ENCODE measurements around the gene FHL1.

The FHL1 gene

GRCh38 chrX:136122207-136122606 lies 25.1 kb upstream of the FHL1 start:
- Histone ChIP-seq H3K4me1 (ENCODE audit: control insufficient read depth, insufficient read depth, low read length) (no peaks in the 10 kb centered on the region), H3K27ac (ENCODE audit: low read length) (no peak overlapping the region), H3K9me3 (ENCODE audit: control insufficient read depth, insufficient read depth, low read length) (no peaks in the 10 kb centered on the region), H3K27me3 (ENCODE audit: control insufficient read depth, insufficient read depth, low read length) (no peaks in the 10 kb centered on the region), H3K4me3 (ENCODE audit: low read length) (no peak overlapping the region), H3K36me3 (ENCODE audit: control insufficient read depth, insufficient read depth, low read length) (no peaks in the 10 kb centered on the region)
- no CpG with 5 or more reads among the region's 2 CpGs for WGBS (ENCODE audit: insufficient coverage, insufficient read length)
- DNase-seq (ENCODE audit: low read depth, low spot score), result no peak

GRCh38 chrX:136125106-136125505 lies 22.2 kb upstream of the FHL1 start:
- no peaks in the 10 kb centered on the region for H3K27me3 ChIP-seq (ENCODE audit: control insufficient read depth, insufficient read depth, low read length)
- no peaks in the 10 kb centered on the region for H3K36me3 ChIP-seq (ENCODE audit: control insufficient read depth, insufficient read depth, low read length)
- H3K4me1 ChIP-seq (ENCODE audit: control insufficient read depth, insufficient read depth, low read length), result no peaks in the 10 kb centered on the region
- WGBS (ENCODE audit: insufficient coverage, insufficient read length), result no CpG with 5 or more reads among the region's 11 CpGs
- H3K9me3 ChIP-seq (ENCODE audit: control insufficient read depth, insufficient read depth, low read length), result no peaks in the 10 kb centered on the region
- H3K27ac ChIP-seq (ENCODE audit: low read length), result no peak overlapping the region
- H3K4me3 ChIP-seq (ENCODE audit: low read length), result no peak overlapping the region
- DNase-seq (ENCODE audit: low read depth, low spot score), result no peak

GRCh38 chrX:136126371-136126770 lies 21.0 kb upstream of the FHL1 start:
- Histone ChIP-seq H3K27me3 (ENCODE audit: control insufficient read depth, insufficient read depth, low read length) (no peaks in the 10 kb centered on the region), H3K4me1 (ENCODE audit: control insufficient read depth, insufficient read depth, low read length) (no peaks in the 10 kb centered on the region), H3K4me3 (ENCODE audit: low read length) (no peak overlapping the region), H3K36me3 (ENCODE audit: control insufficient read depth, insufficient read depth, low read length) (no peaks in the 10 kb centered on the region), H3K9me3 (ENCODE audit: control insufficient read depth, insufficient read depth, low read length) (no peaks in the 10 kb centered on the region), H3K27ac (ENCODE audit: low read length) (no peak overlapping the region)
- no CpG with 5 or more reads among the region's 6 CpGs for WGBS (ENCODE audit: insufficient coverage, insufficient read length)
- DNase-seq (ENCODE audit: low read depth, low spot score), result no peak

- no CpG with 5 or more reads among the region's 3 CpGs for WGBS (ENCODE audit: insufficient coverage, insufficient read length)
- no peaks in the 10 kb centered on the region for H3K4me1 ChIP-seq (ENCODE audit: control insufficient read depth, insufficient read depth, low read length)
- no peaks in the 10 kb centered on the region for H3K9me3 ChIP-seq (ENCODE audit: control insufficient read depth, insufficient read depth, low read length)
- no peaks in the 10 kb centered on the region for H3K27me3 ChIP-seq (ENCODE audit: control insufficient read depth, insufficient read depth, low read length)
- H3K27ac ChIP-seq (ENCODE audit: low read length), result no peak overlapping the region
- no peak for DNase-seq (ENCODE audit: low read depth, low spot score)
- H3K4me3 ChIP-seq (ENCODE audit: low read length), result no peak overlapping the region
- H3K36me3 ChIP-seq (ENCODE audit: control insufficient read depth, insufficient read depth, low read length), result no peaks in the 10 kb centered on the region
These were observed 20.4 kb upstream of the FHL1 start for GRCh38 chrX:136126872-136127406.

GRCh38 chrX:136128743-136129142 lies 18.6 kb upstream of the FHL1 start:
- no peak overlapping the region for H3K4me3 ChIP-seq (ENCODE audit: low read length)
- H3K36me3 ChIP-seq (ENCODE audit: control insufficient read depth, insufficient read depth, low read length), result no peaks in the 10 kb centered on the region
- H3K4me1 ChIP-seq (ENCODE audit: control insufficient read depth, insufficient read depth, low read length), result no peaks in the 10 kb centered on the region
- H3K9me3 ChIP-seq (ENCODE audit: control insufficient read depth, insufficient read depth, low read length), result no peaks in the 10 kb centered on the region
- WGBS (ENCODE audit: insufficient coverage, insufficient read length), result no CpG with 5 or more reads among the region's 2 CpGs
- no peak for DNase-seq (ENCODE audit: low read depth, low spot score)
- H3K27ac ChIP-seq (ENCODE audit: low read length), result no peak overlapping the region
- H3K27me3 ChIP-seq (ENCODE audit: control insufficient read depth, insufficient read depth, low read length), result no peaks in the 10 kb centered on the region

GRCh38 chrX:136130931-136131833 lies 16.2 kb upstream of the FHL1 start:
- Histone ChIP-seq H3K27me3 (ENCODE audit: control insufficient read depth, insufficient read depth, low read length) (no peaks in the 10 kb centered on the region), H3K4me3 (ENCODE audit: low read length) (no peak overlapping the region), H3K36me3 (ENCODE audit: control insufficient read depth, insufficient read depth, low read length) (no peaks in the 10 kb centered on the region), H3K9me3 (ENCODE audit: control insufficient read depth, insufficient read depth, low read length) (no peaks in the 10 kb centered on the region), H3K27ac (ENCODE audit: low read length) (no peak overlapping the region), H3K4me1 (ENCODE audit: control insufficient read depth, insufficient read depth, low read length) (no peaks in the 10 kb centered on the region)
- WGBS (ENCODE audit: insufficient coverage, insufficient read length), result no CpG with 5 or more reads among the region's 6 CpGs
- no peak for DNase-seq (ENCODE audit: low read depth, low spot score)

GRCh38 chrX:136138939-136139338 lies 8.4 kb upstream of the FHL1 start:
- DNase-seq (ENCODE audit: low read depth, low spot score), result no peak
- no peaks in the 10 kb centered on the region for H3K9me3 ChIP-seq (ENCODE audit: control insufficient read depth, insufficient read depth, low read length)
- H3K27me3 ChIP-seq (ENCODE audit: control insufficient read depth, insufficient read depth, low read length), result no peaks in the 10 kb centered on the region
- H3K27ac ChIP-seq (ENCODE audit: low read length), result no peak overlapping the region
- H3K4me1 ChIP-seq (ENCODE audit: control insufficient read depth, insufficient read depth, low read length), result no peaks in the 10 kb centered on the region
- no CpG with 5 or more reads among the region's 4 CpGs for WGBS (ENCODE audit: insufficient coverage, insufficient read length)
- H3K4me3 ChIP-seq (ENCODE audit: low read length), result no peak overlapping the region
- no peaks in the 10 kb centered on the region for H3K36me3 ChIP-seq (ENCODE audit: control insufficient read depth, insufficient read depth, low read length)

GRCh38 chrX:136141569-136141968 lies 5.8 kb upstream of the FHL1 start:
- Histone ChIP-seq H3K4me3 (ENCODE audit: low read length) (no peak overlapping the region), H3K27ac (ENCODE audit: low read length) (no peak overlapping the region), H3K36me3 (ENCODE audit: control insufficient read depth, insufficient read depth, low read length) (no peaks in the 10 kb centered on the region), H3K9me3 (ENCODE audit: control insufficient read depth, insufficient read depth, low read length) (no peaks in the 10 kb centered on the region), H3K4me1 (ENCODE audit: control insufficient read depth, insufficient read depth, low read length) (no peaks in the 10 kb centered on the region), H3K27me3 (ENCODE audit: control insufficient read depth, insufficient read depth, low read length) (peaks cover 2% of the 10 kb centered on the region; the same call in 1 of the 2 replicates)
- no peak for DNase-seq (ENCODE audit: low read depth, low spot score)
- no CpG with 5 or more reads among the region's 3 CpGs for WGBS (ENCODE audit: insufficient coverage, insufficient read length)

- no CpG with 5 or more reads among the region's 3 CpGs for WGBS (ENCODE audit: insufficient coverage, insufficient read length)
- H3K36me3 ChIP-seq (ENCODE audit: control insufficient read depth, insufficient read depth, low read length), result no peaks in the 10 kb centered on the region
- H3K4me3 ChIP-seq (ENCODE audit: low read length), result no peak overlapping the region
- H3K27ac ChIP-seq (ENCODE audit: low read length), result no peak overlapping the region
- no peaks in the 10 kb centered on the region for H3K4me1 ChIP-seq (ENCODE audit: control insufficient read depth, insufficient read depth, low read length)
- peaks cover 2% of the 10 kb centered on the region; the same call in 1 of the 2 replicates for H3K27me3 ChIP-seq (ENCODE audit: control insufficient read depth, insufficient read depth, low read length)
- no peaks in the 10 kb centered on the region for H3K9me3 ChIP-seq (ENCODE audit: control insufficient read depth, insufficient read depth, low read length)
- no peak for DNase-seq (ENCODE audit: low read depth, low spot score)
These were observed 4.7 kb upstream of the FHL1 start for GRCh38 chrX:136142592-136142991.

GRCh38 chrX:136143711-136144110 lies 3.6 kb upstream of the FHL1 start:
- Histone ChIP-seq H3K27me3 (ENCODE audit: control insufficient read depth, insufficient read depth, low read length) (peaks cover 2% of the 10 kb centered on the region; the same call in 1 of the 2 replicates), H3K9me3 (ENCODE audit: control insufficient read depth, insufficient read depth, low read length) (no peaks in the 10 kb centered on the region), H3K27ac (ENCODE audit: low read length) (no peak overlapping the region), H3K4me3 (ENCODE audit: low read length) (no peak overlapping the region), H3K4me1 (ENCODE audit: control insufficient read depth, insufficient read depth, low read length) (no peaks in the 10 kb centered on the region), H3K36me3 (ENCODE audit: control insufficient read depth, insufficient read depth, low read length) (no peaks in the 10 kb centered on the region)
- no CpG with 5 or more reads among the region's 8 CpGs for WGBS (ENCODE audit: insufficient coverage, insufficient read length)
- no peak for DNase-seq (ENCODE audit: low read depth, low spot score)

All from iPS DF 6.9 (cell line).